GM19240 (cell line): ENCODE data around the gene MAPT.
"Not testable (repeated sequence)": the region's sequence is repeated elsewhere in the genome, so short reads cannot be mapped to it uniquely, and the experiment has no call there.

Experiments
- DNase-seq: peaks from one replicate; pipeline ENCODE4 v3.0.0; 2011; ENCODE audit warnings: low spot score; ENCODE audit not compliant: insufficient read length

Gene MAPT

GRCh38 chr17:45991341-45991740 lies 97.0 kb downstream of the MAPT start:
- DNase-seq, result no peak

- no peak for DNase-seq
Observed at GRCh38 chr17:45992175-45992574, 97.8 kb downstream of the MAPT start.

- DNase-seq, result no peak
Observed at GRCh38 chr17:45992904-45993303, 98.5 kb downstream of the MAPT start.

- DNase-seq, result no peak
Observed at GRCh38 chr17:45993962-45994627, 99.7 kb downstream of the MAPT start.

- DNase-seq, result no peak
Observed at GRCh38 chr17:45994987-45995386, 100.6 kb downstream of the MAPT start.

- DNase-seq, result no peak
Observed at GRCh38 chr17:45995627-45996270, 101.4 kb downstream of the MAPT start.

GRCh38 chr17:45996282-45996937 lies 102.1 kb downstream of the MAPT start:
- no peak for DNase-seq

GRCh38 chr17:45997166-45997565 lies 102.8 kb downstream of the MAPT start:
- no peak for DNase-seq

GRCh38 chr17:45997624-45998023 lies 103.3 kb downstream of the MAPT start:
- DNase-seq, result no peak

GRCh38 chr17:45998987-45999899 lies 104.9 kb downstream of the MAPT start, which contains the start of gene STH:
TSS of gene STH (plus strand) at chr17:45999250. CDS start at chr17:45999280, 30 bp downstream.
- no peak for DNase-seq

GRCh38 chr17:45999900-46000290 lies 105.5 kb downstream of the MAPT start:
- no peak for DNase-seq

- DNase-seq, result no peak
Observed at GRCh38 chr17:46000292-46000691, 105.9 kb downstream of the MAPT start.

GRCh38 chr17:46000757-46001156 lies 106.4 kb downstream of the MAPT start:
- DNase-seq, result no peak

GRCh38 chr17:46001390-46002310 lies 107.3 kb downstream of the MAPT start:
- DNase-seq, result no peak

GRCh38 chr17:46002311-46002972 lies 108.1 kb downstream of the MAPT start:
- DNase-seq, result peak; percentile 63

- no peak for DNase-seq
Observed at GRCh38 chr17:46002973-46003316, 108.6 kb downstream of the MAPT start.

GRCh38 chr17:46003907-46004748 lies 109.8 kb downstream of the MAPT start:
- DNase-seq, result no peak

GRCh38 chr17:46006082-46006481 lies 111.7 kb downstream of the MAPT start:
- not testable (repeated sequence) for DNase-seq

GRCh38 chr17:46007461-46007965 lies 113.2 kb downstream of the MAPT start:
- no peak for DNase-seq
